GM23338 (cell line): ENCODE data around the gene OR13C9. TPM values are rescaled to one million over a fixed set of nuclear protein-coding genes. Genes with fewer than 3 reads are reported as not detected.

Experiments
- ATAC-seq: fragments of 200-7000 bp; cut with Tn5 transposase; 3 replicates; pipeline ENCODE4 v1.9.1; 2020
- DNase-seq: peaks from one replicate; pipeline ENCODE4 v3.0.0-alpha.2; 2015; ENCODE audit warnings: low spot score
- H2AFZ ChIP-seq: fragments of 200-600 bp; sonication (generic); 2 replicates; pipeline ENCODE4 v1.8.0; 2016; ENCODE audit warnings: antibody characterized with exemption, mild to moderate bottlenecking, moderate library complexity
- H3F3A ChIP-seq: fragments of 200-600 bp; sonication (generic); replicated peaks from 2 replicates; pipeline ENCODE4 v1.8.0; 2017; ENCODE audit warnings: antibody characterized with exemption, mixed run types, low read depth
- H3K27ac ChIP-seq: fragments of 200-600 bp; sonication (generic); 2 replicates; pipeline ENCODE4 v1.6.1; 2016; ENCODE audit warnings: low read depth
- H3K27me3 ChIP-seq: fragments of 200-600 bp; sonication (generic); 2 replicates; pipeline ENCODE4 v1.8.0; 2016; ENCODE audit warnings: mild to moderate bottlenecking, mixed run types, moderate library complexity; ENCODE audit not compliant: insufficient read depth
- H3K36me3 ChIP-seq: fragments of 200-600 bp; sonication (generic); 2 replicates; pipeline ENCODE4 v1.8.0; 2016; ENCODE audit warnings: mild to moderate bottlenecking; ENCODE audit not compliant: insufficient read depth
- H3K4me1 ChIP-seq: fragments of 200-600 bp; sonication (generic); 2 replicates; pipeline ENCODE4 v1.8.0; 2016; ENCODE audit warnings: mild to moderate bottlenecking, moderate library complexity; ENCODE audit not compliant: insufficient read depth
- H3K4me2 ChIP-seq: fragments of 200-600 bp; sonication (generic); 2 replicates; pipeline ENCODE4 v1.7.1; 2017; ENCODE audit warnings: mixed run types
- H3K4me3 ChIP-seq: fragments of 200-600 bp; sonication (generic); 2 replicates; pipeline ENCODE4 v1.6.1; 2016; ENCODE audit warnings: mixed run types
- H3K79me2 ChIP-seq: fragments of 200-600 bp; sonication (generic); replicated peaks from 2 replicates; pipeline ENCODE4 v1.8.0; 2017; ENCODE audit warnings: mild to moderate bottlenecking; ENCODE audit not compliant: insufficient read depth
- H3K9me2 ChIP-seq: fragments of 200-600 bp; sonication (generic); 2 replicates; pipeline ENCODE4 v1.8.0; 2017; ENCODE audit not compliant: insufficient read depth
- H4K20me1 ChIP-seq: fragments of 200-600 bp; sonication (generic); replicated peaks from 2 replicates; pipeline ENCODE4 v1.8.0; 2017; ENCODE audit warnings: mild to moderate bottlenecking; ENCODE audit not compliant: insufficient read depth
- H3K27ac Mint-ChIP-seq: 2 replicates; pipeline ENCODE4 v1.8.0; 2020; ENCODE audit warnings: inconsistent platforms, mild to moderate bottlenecking, moderate library complexity, mixed read lengths
- H3K27me3 Mint-ChIP-seq: 3 replicates; pipeline ENCODE4 v1.8.0; 2022; ENCODE audit warnings: low read depth, mild to moderate bottlenecking, moderate library complexity, mixed read lengths, inconsistent platforms; ENCODE audit not compliant: insufficient read depth, poor library complexity
- H3K36me3 Mint-ChIP-seq: 3 replicates; pipeline ENCODE4 v1.8.0; 2021; ENCODE audit warnings: low read depth, mild to moderate bottlenecking, inconsistent platforms, moderate library complexity, mixed read lengths
- H3K4me1 Mint-ChIP-seq: 3 replicates; pipeline ENCODE4 v1.8.0; 2020; ENCODE audit warnings: mild to moderate bottlenecking, inconsistent platforms, mixed read lengths
- H3K4me3 Mint-ChIP-seq: 3 replicates; pipeline ENCODE4 v1.8.0; 2021; ENCODE audit warnings: moderate library complexity, mild to moderate bottlenecking, inconsistent platforms, mixed read lengths
- H3K9me3 Mint-ChIP-seq: 3 replicates; pipeline ENCODE4 v1.8.0; 2020; ENCODE audit warnings: moderate library complexity, mild to moderate bottlenecking, inconsistent platforms, mixed read lengths
- CREB1 ChIP-seq: fragments of 250-450 bp; sonication (Bioruptor Pico); IDR thresholded peaks from 2 replicates; pipeline ENCODE4 v1.5.0; 2020; ENCODE audit warnings: low read depth, mild to moderate bottlenecking, moderate library complexity
- CTCF ChIP-seq, 2 experiments: fragments of 200-600 bp in 1 of 2; sonication (generic) in 1 of 2; conservative IDR thresholded peaks; 2 replicates each; pipeline versions ENCODE4 v1.5.1 to v1.6.1; 2016 to 2017; ENCODE audit warnings: antibody characterized with exemption in 2 of 2, low read depth in 2 of 2, mild to moderate bottlenecking in 2 of 2, moderate library complexity in 1 of 2
- EZH2 ChIP-seq: fragments of 200-600 bp; sonication (generic); IDR thresholded peaks from one replicate; pipeline ENCODE4 v1.8.0; 2017; ENCODE audit warnings: antibody characterized with exemption, mild to moderate bottlenecking, low read depth; ENCODE audit not compliant: unreplicated experiment
- EZH2phosphoT487 ChIP-seq: fragments of 200-600 bp; sonication (generic); IDR thresholded peaks from one replicate; pipeline ENCODE4 v1.8.1; 2018; ENCODE audit warnings: antibody characterized with exemption; ENCODE audit not compliant: unreplicated experiment
- JUNB ChIP-seq: IDR thresholded peaks from one replicate; pipeline ENCODE4 v1.6.1; 2016; ENCODE audit warnings: antibody characterized with exemption; ENCODE audit not compliant: unreplicated experiment
- NANOG ChIP-seq: IDR thresholded peaks from 2 replicates; pipeline ENCODE4 v1.6.1; 2016; ENCODE audit warnings: antibody characterized with exemption, borderline replicate concordance
- POLR2AphosphoS5 ChIP-seq: IDR thresholded peaks from 2 replicates; pipeline ENCODE4 v1.6.1; 2016; ENCODE audit warnings: antibody characterized with exemption, low read depth
- STAT1 ChIP-seq: IDR thresholded peaks from one replicate; pipeline ENCODE4 v1.6.1; 2016; ENCODE audit warnings: antibody characterized with exemption; ENCODE audit not compliant: unreplicated experiment
- ZNF114 ChIP-seq: fragments of 250-450 bp; sonication (Bioruptor Pico); IDR thresholded peaks from 2 replicates; pipeline ENCODE4 v1.5.0; 2020; ENCODE audit warnings: mild to moderate bottlenecking, moderate library complexity
- ZNF331 ChIP-seq: fragments of 250-450 bp; sonication (Bioruptor Pico); IDR thresholded peaks from 2 replicates; pipeline ENCODE4 v1.5.0; 2020; ENCODE audit warnings: low read depth, mild to moderate bottlenecking, moderate library complexity
- long read RNA-seq: library from polyadenylated mRNA; unstranded; transcript quantifications from one replicate; pipeline ENCODE4 v2.0.0, GENCODE V29; 2020; ENCODE audit not compliant: unreplicated experiment
- polyA plus RNA-seq: library from polyadenylated mRNA; unstranded; fragments of >200 nt; fragmentation: Nextera tagmentation; extraction: Ambion mirVana; gene quantifications from 2 replicates; pipeline ENCODE4 v1.2.1, GENCODE V29; 2016
- total RNA-seq: library from RNA; depleted of rRNA; stranded (reverse); fragments of >200 nt; shearing (Covaris generic); gene quantifications from 2 replicates; pipeline ENCODE4 v1.2.3, GENCODE V29; 2014; rRNA removed
- TF ChIP-seq, protein P1 (sequence below): fragments of 250-450 bp; sonication (Bioruptor Pico); IDR thresholded peaks from 2 replicates; pipeline ENCODE4 v1.5.0; 2020; ENCODE audit warnings: mild to moderate bottlenecking, moderate library complexity

Gene OR13C9, protein sequence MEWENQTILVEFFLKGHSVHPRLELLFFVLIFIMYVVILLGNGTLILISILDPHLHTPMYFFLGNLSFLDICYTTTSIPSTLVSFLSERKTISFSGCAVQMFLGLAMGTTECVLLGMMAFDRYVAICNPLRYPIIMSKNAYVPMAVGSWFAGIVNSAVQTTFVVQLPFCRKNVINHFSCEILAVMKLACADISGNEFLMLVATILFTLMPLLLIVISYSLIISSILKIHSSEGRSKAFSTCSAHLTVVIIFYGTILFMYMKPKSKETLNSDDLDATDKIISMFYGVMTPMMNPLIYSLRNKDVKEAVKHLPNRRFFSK
- total RNA-seq, result not detected in 2 replicates
- not detected in 2 replicates for polyA plus RNA-seq
- long read RNA-seq, result 0 reads

DNA sequence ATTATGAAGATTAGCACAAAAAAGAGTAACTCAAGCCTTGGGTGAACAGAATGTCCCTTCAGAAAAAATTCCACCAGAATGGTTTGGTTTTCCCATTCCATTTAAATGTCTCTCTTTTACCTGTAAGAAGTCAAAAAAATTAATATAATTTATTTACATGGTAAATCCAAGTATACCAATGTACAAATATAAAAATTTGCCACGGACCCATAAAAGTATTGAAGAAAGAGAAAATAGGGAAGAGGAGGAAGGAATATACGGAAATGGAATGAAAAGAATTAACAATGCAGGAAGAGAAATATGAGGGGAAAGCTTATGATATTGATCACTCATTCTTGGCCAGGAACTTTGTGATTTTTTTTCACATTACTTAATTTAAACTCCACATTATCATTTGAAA, at the start of gene OR13C9:
OR13C9 (minus strand) TSS at position 101 of the 400 bp plus-strand sequence; CDS start at position 101, 0 bp downstream.
- no peaks in the 10 kb centered on the region for H4K20me1 ChIP-seq
- no peaks in the 10 kb centered on the region for H3K27me3 Mint-ChIP-seq
- H3K36me3 ChIP-seq, result no peaks in the 10 kb centered on the region
- H3K27ac ChIP-seq, result no peak within 1 kb of the TSS
- no peaks in the 10 kb centered on the region for H3K9me2 ChIP-seq
- H3K4me1 Mint-ChIP-seq, result no peaks in the 10 kb centered on the region
- ATAC-seq (no peak), DNase-seq (no peak)
- H3K4me2 ChIP-seq, result no peak within 1 kb of the TSS
- H2AFZ ChIP-seq, result no peak within 1 kb of the TSS
- TF ChIP-seq EZH2, result no peak
- no peak for TF ChIP-seq CREB1 (CRISPR knock-in tag)
- no peak for TF ChIP-seq ZNF331 (CRISPR knock-in tag)
- TF ChIP-seq STAT1, result no peak
- H3K27ac Mint-ChIP-seq, result no peak within 1 kb of the TSS
- no peaks in the 10 kb centered on the region for H3K4me1 ChIP-seq
- no peaks in the 10 kb centered on the region for H3F3A ChIP-seq
- no peaks in the 10 kb centered on the region for H3K36me3 Mint-ChIP-seq
- no peak within 1 kb of the TSS for H3K4me3 ChIP-seq
- no peaks in the 10 kb centered on the region for H3K9me3 Mint-ChIP-seq
- H3K79me2 ChIP-seq, result no peaks in the 10 kb centered on the region
- no peaks in the 10 kb centered on the region for H3K27me3 ChIP-seq
- H3K4me3 Mint-ChIP-seq, result no peak within 1 kb of the TSS

DNA sequence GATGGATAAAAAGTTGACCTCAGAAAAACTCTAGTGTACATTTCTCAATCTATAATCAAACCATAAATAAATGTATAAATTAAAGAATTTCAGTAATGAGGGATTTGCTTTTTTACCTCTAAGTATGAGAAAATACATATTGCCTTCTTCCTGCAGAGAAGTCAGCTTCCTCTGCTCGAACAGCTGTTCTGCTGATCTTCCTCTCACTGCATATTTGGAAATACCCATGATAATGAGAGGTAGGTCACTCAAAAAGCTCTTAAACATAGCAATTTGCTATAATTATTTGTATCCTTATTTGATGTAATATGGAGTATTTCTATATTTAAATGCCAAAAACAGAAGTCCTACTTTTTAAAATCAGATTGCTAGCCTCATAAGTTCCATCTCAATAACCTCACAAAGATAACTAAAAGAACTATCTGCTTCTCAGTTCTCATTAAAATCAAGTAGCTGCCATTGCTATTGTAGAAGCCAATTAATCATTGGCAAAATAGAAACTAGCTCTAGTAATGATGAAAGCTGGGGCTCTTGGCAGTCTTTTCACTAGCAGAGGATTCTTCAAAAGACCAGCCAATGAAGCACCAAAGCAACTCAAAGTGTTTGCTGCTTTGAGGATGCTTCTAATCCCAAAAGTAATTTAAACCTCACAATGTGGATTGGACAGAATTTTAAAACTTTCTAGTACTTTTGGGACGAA, 40.6 kb upstream of the OR13C9 start:
- Mint-ChIP-seq H3K36me3 (no peaks in the 10 kb centered on the region), H3K9me3 (no peaks in the 10 kb centered on the region), H3K4me1 (no peaks in the 10 kb centered on the region), H3K27me3 (peaks cover 2% of the 10 kb centered on the region), H3K4me3 (no peak overlapping the region), H3K27ac (no peak overlapping the region)
- ATAC-seq (no peak), DNase-seq (no peak)
- Histone ChIP-seq H3K4me2 (no peak overlapping the region), H3K4me3 (no peak overlapping the region), H3K9me2 (no peaks in the 10 kb centered on the region), H4K20me1 (no peaks in the 10 kb centered on the region), H3K36me3 (no peaks in the 10 kb centered on the region), H3K27ac (no peak overlapping the region), H3F3A (no peaks in the 10 kb centered on the region), H3K79me2 (no peaks in the 10 kb centered on the region), H2AFZ (no peak overlapping the region), H3K4me1 (no peaks in the 10 kb centered on the region), H3K27me3 (no peaks in the 10 kb centered on the region)
- TF ChIP-seq POLR2AphosphoS5 (no peak), ZNF114 (CRISPR knock-in tag) (no peak), CREB1 (CRISPR knock-in tag) (no peak), EZH2phosphoT487 (no peak), STAT1 (no peak), CTCF (conservative IDR thresholded peaks at IDR 0.05; ENCODE audit: low read depth in 2 of 2) (no peak), JUNB (no peak), NANOG (no peak)
- TF ChIP-seq, protein P1, sequence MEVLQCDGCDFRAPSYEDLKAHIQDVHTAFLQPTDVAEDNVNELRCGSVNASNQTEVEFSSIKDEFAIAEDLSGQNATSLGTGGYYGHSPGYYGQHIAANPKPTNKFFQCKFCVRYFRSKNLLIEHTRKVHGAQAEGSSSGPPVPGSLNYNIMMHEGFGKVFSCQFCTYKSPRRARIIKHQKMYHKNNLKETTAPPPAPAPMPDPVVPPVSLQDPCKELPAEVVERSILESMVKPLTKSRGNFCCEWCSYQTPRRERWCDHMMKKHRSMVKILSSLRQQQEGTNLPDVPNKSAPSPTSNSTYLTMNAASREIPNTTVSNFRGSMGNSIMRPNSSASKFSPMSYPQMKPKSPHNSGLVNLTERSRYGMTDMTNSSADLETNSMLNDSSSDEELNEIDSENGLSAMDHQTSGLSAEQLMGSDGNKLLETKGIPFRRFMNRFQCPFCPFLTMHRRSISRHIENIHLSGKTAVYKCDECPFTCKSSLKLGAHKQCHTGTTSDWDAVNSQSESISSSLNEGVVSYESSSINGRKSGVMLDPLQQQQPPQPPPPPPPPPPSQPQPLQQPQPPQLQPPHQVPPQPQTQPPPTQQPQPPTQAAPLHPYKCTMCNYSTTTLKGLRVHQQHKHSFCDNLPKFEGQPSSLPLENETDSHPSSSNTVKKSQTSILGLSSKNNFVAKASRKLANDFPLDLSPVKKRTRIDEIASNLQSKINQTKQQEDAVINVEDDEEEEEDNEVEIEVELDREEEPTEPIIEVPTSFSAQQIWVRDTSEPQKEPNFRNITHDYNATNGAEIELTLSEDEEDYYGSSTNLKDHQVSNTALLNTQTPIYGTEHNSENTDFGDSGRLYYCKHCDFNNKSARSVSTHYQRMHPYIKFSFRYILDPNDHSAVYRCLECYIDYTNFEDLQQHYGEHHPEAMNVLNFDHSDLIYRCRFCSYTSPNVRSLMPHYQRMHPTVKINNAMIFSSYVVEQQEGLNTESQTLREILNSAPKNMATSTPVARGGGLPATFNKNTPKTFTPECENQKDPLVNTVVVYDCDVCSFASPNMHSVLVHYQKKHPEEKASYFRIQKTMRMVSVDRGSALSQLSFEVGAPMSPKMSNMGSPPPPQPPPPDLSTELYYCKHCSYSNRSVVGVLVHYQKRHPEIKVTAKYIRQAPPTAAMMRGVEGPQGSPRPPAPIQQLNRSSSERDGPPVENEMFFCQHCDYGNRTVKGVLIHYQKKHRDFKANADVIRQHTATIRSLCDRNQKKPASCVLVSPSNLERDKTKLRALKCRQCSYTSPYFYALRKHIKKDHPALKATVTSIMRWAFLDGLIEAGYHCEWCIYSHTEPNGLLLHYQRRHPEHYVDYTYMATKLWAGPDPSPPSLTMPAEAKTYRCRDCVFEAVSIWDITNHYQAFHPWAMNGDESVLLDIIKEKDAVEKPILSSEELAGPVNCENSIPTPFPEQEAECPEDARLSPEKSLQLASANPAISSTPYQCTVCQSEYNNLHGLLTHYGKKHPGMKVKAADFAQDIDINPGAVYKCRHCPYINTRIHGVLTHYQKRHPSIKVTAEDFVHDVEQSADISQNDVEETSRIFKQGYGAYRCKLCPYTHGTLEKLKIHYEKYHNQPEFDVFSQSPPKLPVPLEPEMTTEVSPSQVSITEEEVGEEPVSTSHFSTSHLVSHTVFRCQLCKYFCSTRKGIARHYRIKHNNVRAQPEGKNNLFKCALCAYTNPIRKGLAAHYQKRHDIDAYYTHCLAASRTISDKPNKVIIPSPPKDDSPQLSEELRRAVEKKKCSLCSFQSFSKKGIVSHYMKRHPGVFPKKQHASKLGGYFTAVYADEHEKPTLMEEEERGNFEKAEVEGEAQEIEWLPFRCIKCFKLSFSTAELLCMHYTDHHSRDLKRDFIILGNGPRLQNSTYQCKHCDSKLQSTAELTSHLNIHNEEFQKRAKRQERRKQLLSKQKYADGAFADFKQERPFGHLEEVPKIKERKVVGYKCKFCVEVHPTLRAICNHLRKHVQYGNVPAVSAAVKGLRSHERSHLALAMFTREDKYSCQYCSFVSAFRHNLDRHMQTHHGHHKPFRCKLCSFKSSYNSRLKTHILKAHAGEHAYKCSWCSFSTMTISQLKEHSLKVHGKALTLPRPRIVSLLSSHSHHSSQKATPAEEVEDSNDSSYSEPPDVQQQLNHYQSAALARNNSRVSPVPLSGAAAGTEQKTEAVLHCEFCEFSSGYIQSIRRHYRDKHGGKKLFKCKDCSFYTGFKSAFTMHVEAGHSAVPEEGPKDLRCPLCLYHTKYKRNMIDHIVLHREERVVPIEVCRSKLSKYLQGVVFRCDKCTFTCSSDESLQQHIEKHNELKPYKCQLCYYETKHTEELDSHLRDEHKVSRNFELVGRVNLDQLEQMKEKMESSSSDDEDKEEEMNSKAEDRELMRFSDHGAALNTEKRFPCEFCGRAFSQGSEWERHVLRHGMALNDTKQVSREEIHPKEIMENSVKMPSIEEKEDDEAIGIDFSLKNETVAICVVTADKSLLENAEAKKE (CRISPR knock-in tag), result no peak
